H1 (cell line): ENCODE data around the gene SFN. TPM values are rescaled to one million over a fixed set of nuclear protein-coding genes. Genes with fewer than 3 reads are reported as not detected.

ENCODE experiments used
- CTCF ChIA-PET: fragments of 300-600 bp; sonication (Branson Sonifier 250); formaldehyde crosslinking; loops from one replicate; lab custom pipeline; 2021; ENCODE audit not compliant: partially characterized antibody; lab: Charles Lee
- POLR2A ChIA-PET: fragments of 300-600 bp; sonication (Branson Sonifier 250); formaldehyde crosslinking; loops from one replicate; lab custom pipeline; 2021; ENCODE audit warnings: inconsistent platforms; ENCODE audit not compliant: partially characterized antibody; lab: Charles Lee
- DNase-seq, 2 experiments: peaks; one replicate each; pipeline versions ENCODE4 v3.0.0 to v3.0.0-alpha.2; 2010 to 2022; ENCODE audit warnings: low spot score in 2 of 2, low read depth in 1 of 2, mixed read lengths in 1 of 2
- FAIRE-seq: peaks from 2 replicates; lab custom pipeline; 2011; peaks lifted over from hg19 to GRCh38; lab: Jason Lieb, UNC
- H2AFZ ChIP-seq: 2 replicates; pipeline ENCODE4 v1.8.1; 2012; ENCODE audit warnings: low read length, inconsistent platforms
- H2AK5ac ChIP-seq: 2 replicates; pipeline ENCODE4 v1.6.1; 2013; ENCODE audit warnings: low read depth, low read length
- H2BK120ac ChIP-seq: replicated peaks from 2 replicates; pipeline ENCODE3; 2013; ENCODE audit warnings: low read depth, low read length, inconsistent platforms
- H2BK12ac ChIP-seq: 2 replicates; pipeline ENCODE4 v1.6.1; 2013; ENCODE audit warnings: low read depth, low read length
- H2BK15ac ChIP-seq: 2 replicates; pipeline ENCODE4 v1.6.1; 2013; ENCODE audit warnings: low read length
- H2BK20ac ChIP-seq: 2 replicates; pipeline ENCODE4 v1.6.1; 2013; ENCODE audit warnings: low read length
- H2BK5ac ChIP-seq: 2 replicates; pipeline ENCODE4 v1.6.1; 2013; ENCODE audit warnings: low read depth, low read length
- H3K14ac ChIP-seq: 2 replicates; pipeline ENCODE4 v1.6.1; 2013; ENCODE audit warnings: inconsistent platforms; ENCODE audit not compliant: insufficient read length
- H3K18ac ChIP-seq: 2 replicates; pipeline ENCODE4 v1.6.1; 2013; ENCODE audit warnings: low read length; ENCODE audit errors: extremely low read depth
- H3K23ac ChIP-seq: 2 replicates; pipeline ENCODE4 v1.6.1; 2013; ENCODE audit warnings: inconsistent platforms; ENCODE audit not compliant: insufficient read length
- H3K23me2 ChIP-seq: 2 replicates; pipeline ENCODE4 v1.6.1; 2013; ENCODE audit warnings: low read depth, low read length
- H3K27ac ChIP-seq: 2 replicates; pipeline ENCODE4 v1.6.1; 2011; ENCODE audit warnings: low read depth, low read length, inconsistent platforms
- H3K27me3 ChIP-seq, 4 experiments: replicated peaks in 1 of 4; 1 replicate in 1 of 4; 2 replicates in 3 of 4; pipeline versions ENCODE4 v1.6.1 to v1.8.1; 2011 to 2013; ENCODE audit warnings: low read length in 3 of 4, mild to moderate bottlenecking in 3 of 4, inconsistent platforms in 2 of 4, mixed read lengths in 2 of 4, moderate library complexity in 1 of 4; ENCODE audit not compliant: control insufficient read depth in 3 of 4, insufficient read depth in 3 of 4; ENCODE audit errors: extremely low read depth in 1 of 4
- H3K36me3 ChIP-seq, 4 experiments: 2 replicates each; pipeline versions ENCODE4 v1.6.1 to v1.8.1; 2011 to 2013; ENCODE audit warnings: mild to moderate bottlenecking in 4 of 4, low read length in 3 of 4, moderate library complexity in 2 of 4, control low read depth in 1 of 4, inconsistent platforms in 1 of 4; ENCODE audit not compliant: insufficient read depth in 4 of 4, control insufficient read depth in 2 of 4
- H3K4ac ChIP-seq: replicated peaks from 2 replicates; pipeline ENCODE3; 2013; ENCODE audit warnings: low read length, low read depth, mixed read lengths, inconsistent platforms; ENCODE audit not compliant: insufficient read length
- H3K4me1 ChIP-seq, 4 experiments: replicated peaks in 1 of 4; 1 replicate in 1 of 4; 2 replicates in 3 of 4; pipeline versions ENCODE4 v1.6.1 to v1.8.1; 2011 to 2013; ENCODE audit warnings: low read length in 3 of 4, inconsistent platforms in 2 of 4, mixed read lengths in 1 of 4; ENCODE audit not compliant: insufficient read depth in 4 of 4, control insufficient read depth in 3 of 4
- H3K4me2 ChIP-seq, 2 experiments: 2 replicates each; pipeline versions ENCODE4 v1.6.1 to v1.8.1; 2011 to 2013; ENCODE audit warnings: low read depth in 2 of 2, low read length in 2 of 2, control low read depth in 1 of 2, inconsistent platforms in 1 of 2, mild to moderate bottlenecking in 1 of 2; ENCODE audit not compliant: insufficient read depth in 1 of 2
- H3K4me3 ChIP-seq, 4 experiments: fragments of 200-600, 300-600 bp in 1 of 4; sonication (generic), shearing (Covaris generic), sonication (Bioruptor Twin) in 1 of 4; 2 replicates each; pipeline versions ENCODE4 v1.5.1 to v1.8.1; 2011 to 2016; ENCODE audit warnings: low read length in 4 of 4, low read depth in 3 of 4, control low read depth in 2 of 4, inconsistent platforms in 2 of 4, mild to moderate bottlenecking in 2 of 4, mixed read lengths in 1 of 4, moderate library complexity in 1 of 4; ENCODE audit not compliant: insufficient read depth in 2 of 4; ENCODE audit errors: extremely low read depth in 1 of 4
- H3K56ac ChIP-seq: replicated peaks from 2 replicates; pipeline ENCODE3; 2013; ENCODE audit warnings: low read depth, mild to moderate bottlenecking, mixed read lengths, low read length, inconsistent platforms; ENCODE audit not compliant: insufficient read length
- H3K79me1 ChIP-seq: 2 replicates; pipeline ENCODE4 v1.6.1; 2013; ENCODE audit warnings: low read depth, low read length, control low read depth
- H3K79me2 ChIP-seq, 2 experiments: 2 replicates each; pipeline versions ENCODE4 v1.6.1 to v1.8.1; 2012 to 2013; ENCODE audit warnings: low read length in 2 of 2, mild to moderate bottlenecking in 2 of 2, inconsistent platforms in 1 of 2; ENCODE audit not compliant: insufficient read depth in 2 of 2, control insufficient read depth in 1 of 2
- H3K9ac ChIP-seq, 4 experiments: replicated peaks in 1 of 4; 1 replicate in 1 of 4; 2 replicates in 3 of 4; pipeline versions ENCODE4 v1.6.1 to v1.8.1; 2011 to 2013; ENCODE audit warnings: low read depth in 3 of 4, low read length in 3 of 4, control low read depth in 2 of 4, mild to moderate bottlenecking in 2 of 4, moderate library complexity in 2 of 4, inconsistent platforms in 1 of 4; ENCODE audit errors: extremely low read depth in 1 of 4
- H3K9me3 ChIP-seq, 2 experiments: 2 replicates each; pipeline versions ENCODE4 v1.6.1 to v1.8.1; 2012 to 2013; ENCODE audit warnings: mild to moderate bottlenecking in 2 of 2, moderate library complexity in 2 of 2, control low read depth in 1 of 2, inconsistent platforms in 1 of 2, low read depth in 1 of 2, low read length in 1 of 2, mixed read lengths in 1 of 2; ENCODE audit not compliant: insufficient read depth in 2 of 2
- H4K20me1 ChIP-seq, 2 experiments: replicated peaks in 1 of 2; 2 replicates each; pipeline versions ENCODE3 to v1.8.1; 2011 to 2013; ENCODE audit warnings: inconsistent platforms in 2 of 2, low read length in 2 of 2, mild to moderate bottlenecking in 1 of 2; ENCODE audit not compliant: insufficient read depth in 2 of 2, control insufficient read depth in 1 of 2
- H4K5ac ChIP-seq: 2 replicates; pipeline ENCODE4 v1.6.1; 2013; ENCODE audit warnings: low read length, low read depth, mixed read lengths, inconsistent platforms; ENCODE audit not compliant: insufficient read length
- H4K8ac ChIP-seq: 2 replicates; pipeline ENCODE4 v1.8.0; 2013; ENCODE audit warnings: mild to moderate bottlenecking, moderate library complexity, low read length, inconsistent platforms; ENCODE audit not compliant: insufficient read depth; ENCODE audit errors: extremely low read depth
- H4K91ac ChIP-seq: replicated peaks from 2 replicates; pipeline ENCODE3; 2013; ENCODE audit warnings: low read length, mixed read lengths, inconsistent platforms; ENCODE audit not compliant: insufficient read length
- BACH1 ChIP-seq: IDR thresholded peaks from 2 replicates; pipeline ENCODE4 v1.6.1; 2012; ENCODE audit warnings: low read length, improper control_type of control experiment
- GTF2F1 ChIP-seq: IDR thresholded peaks from 2 replicates; pipeline ENCODE4 v1.6.1; 2012; ENCODE audit warnings: low read depth, low read length, improper control_type of control experiment, borderline replicate concordance
- KDM1A ChIP-seq: fragments of 200-600, 300-600 bp; sonication (generic); IDR thresholded peaks from 2 replicates; pipeline ENCODE4 v1.7.1; 2016; ENCODE audit warnings: mild to moderate bottlenecking, low read length, borderline replicate concordance
- POU5F1 ChIP-seq: IDR thresholded peaks from 2 replicates; pipeline ENCODE4 v1.6.1; 2011; ENCODE audit warnings: low read depth, mild to moderate bottlenecking, low read length, moderate library complexity
- RBBP5 ChIP-seq: IDR thresholded peaks from 2 replicates; pipeline ENCODE4 v1.7.1; 2012; ENCODE audit warnings: low read depth, mild to moderate bottlenecking, inconsistent platforms, low read length, moderate library complexity, borderline replicate concordance
- SIX5 ChIP-seq: IDR thresholded peaks from 2 replicates; pipeline ENCODE4 v1.6.1; 2011; ENCODE audit warnings: mild to moderate bottlenecking, low read depth, low read length
- SUZ12 ChIP-seq: fragments of 200-600 bp; sonication (generic); IDR thresholded peaks from 2 replicates; pipeline ENCODE4 v1.6.1; 2012; ENCODE audit warnings: mild to moderate bottlenecking, inconsistent platforms, low read length, moderate library complexity, mixed read lengths
- ZNF274 ChIP-seq: IDR thresholded peaks from 2 replicates; pipeline ENCODE4 v1.7.0; 2012; ENCODE audit warnings: low read length, borderline replicate concordance; ENCODE audit errors: extremely low read depth
- WGBS, 2 experiments: shearing (Covaris generic) in 1 of 2; methylation state at CpG; one replicate each; pipeline versions ENCODE4 v1.1.6 to v1.1.7; 2013 to 2015; ENCODE audit warnings: low lambda C conversion rate in 2 of 2, mixed read lengths in 2 of 2, inconsistent platforms in 1 of 2, low coverage in 1 of 2, missing lambda C conversion rate in 1 of 2; ENCODE audit not compliant: insufficient replicate concordance in 2 of 2, insufficient coverage in 1 of 2, insufficient read length in 1 of 2; ENCODE audit errors: extremely low coverage in 1 of 2, missing lambda C conversion rate in 1 of 2; 5-methylcytosine and 5-hydroxymethylcytosine counted together
- polyA plus RNA-seq, 7 experiments: library from polyadenylated mRNA; depleted of rRNA in 3 of 7; stranded (reverse) in 5 of 7; unstranded in 2 of 7; fragments of >200 nt in 5 of 7; fragments of 200-250 nt in 2 of 7; gene quantifications; 1 replicate in 5 of 7; 2 replicates in 1 of 7; 4 replicates in 1 of 7; pipeline versions ENCODE4 v1.2.1 to v1.2.3, GENCODE V29; 2011 to 2013; ENCODE audit warnings: missing spikeins in 2 of 7, mixed read lengths in 2 of 7
- total RNA-seq: library from RNA; stranded (reverse); fragmentation: NEBNext Ultra II Directional; extraction: Animal tissue kit (Norgen Biotek cat#: 25700); gene quantifications from 2 replicates; pipeline ENCODE4 v1.2.1, GENCODE V29; 2021

The SFN gene
- total and polyA plus RNA-seq, 2 of the 8 experiments (the other 6 are each of a cell fraction or from before 2014, with no cell fraction given): 3.3 to 3.9 TPM

DNA sequence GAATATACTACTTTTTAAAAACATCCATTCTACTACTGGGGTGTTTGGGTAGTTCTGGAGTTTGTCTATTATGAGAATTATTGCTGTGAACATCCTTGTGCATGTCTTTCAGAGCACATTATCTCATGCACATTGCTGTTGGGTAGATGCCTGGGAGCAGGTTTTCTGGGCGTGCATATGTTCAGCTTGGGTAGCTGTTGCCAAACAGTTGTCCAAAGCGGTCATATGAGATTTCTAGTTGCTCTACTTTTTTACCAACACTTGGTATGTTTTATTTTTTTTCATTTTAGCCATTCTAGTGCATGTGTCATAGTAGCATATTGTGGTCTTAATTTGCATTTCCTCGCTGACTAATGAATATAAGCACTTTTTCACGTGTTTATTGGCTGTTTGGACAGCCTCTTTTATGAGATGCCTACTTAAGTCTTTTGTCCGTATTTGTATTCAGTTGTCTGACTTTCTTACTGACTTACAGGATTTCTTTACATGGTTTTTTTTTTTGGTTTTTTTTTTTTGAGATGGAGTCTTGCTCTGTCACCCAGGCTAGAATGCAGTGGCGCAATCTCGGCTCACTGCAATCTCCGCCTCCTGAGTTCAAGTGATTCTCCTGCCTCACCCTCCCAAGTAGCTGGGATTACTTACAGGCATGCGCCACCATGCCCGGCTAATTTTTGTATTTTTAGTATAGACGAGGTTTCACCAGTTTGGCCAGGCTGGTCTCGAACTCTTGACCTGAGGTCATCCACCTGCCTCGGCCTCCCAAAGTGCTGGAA is 18.3 kb upstream of the SFN start:
- no peak overlapping the region for H3K4ac ChIP-seq
- H2BK120ac ChIP-seq: no peak overlapping the region
- ChIA-PET POLR2A (no interaction called here), CTCF (interaction anchor here (0.6 to 1.4 kb wide), 4 partner anchors 14 to 33 kb away, joined by 3 to 4 read pairs (median 4); no protein-coding TSS in a partner anchor)
- 93% methylated on average over 11 of the region's 13 CpGs; no CpG with 5 or more reads in 1 of the 2 experiments for WGBS, 2 experiments
- H3K27ac ChIP-seq: no peak overlapping the region
- peaks cover 0 to 1% of the 10 kb centered on the region in 2 experiments for H4K20me1 ChIP-seq
- no peaks in the 10 kb centered on the region for H3K27me3 ChIP-seq
- no peak overlapping the region for H4K5ac ChIP-seq
- no peak overlapping the region for H2BK15ac ChIP-seq
- H3K23ac ChIP-seq: no peak overlapping the region
- H4K8ac ChIP-seq: no peak overlapping the region
- H3K56ac ChIP-seq: no peak overlapping the region
- H2AK5ac ChIP-seq: no peak overlapping the region
- H2BK20ac ChIP-seq: no peak overlapping the region
- no peaks in the 10 kb centered on the region for H3K9me3 ChIP-seq
- H3K4me2 ChIP-seq: no peak overlapping the region
- FAIRE-seq (no peak), DNase-seq (no peak)
- no peak overlapping the region for H2AFZ ChIP-seq
- no peaks in the 10 kb centered on the region for H3K23me2 ChIP-seq
- H3K79me1 ChIP-seq: no peaks in the 10 kb centered on the region
- no peak overlapping the region for H3K18ac ChIP-seq
- peaks cover 0 to 9% (median 6%) of the 10 kb centered on the region in 4 experiments; a peak in 6 of 8 replicates for H3K36me3 ChIP-seq
- H2BK12ac ChIP-seq: no peak overlapping the region
- H3K9ac ChIP-seq: no peak overlapping the region
- H3K4me1 ChIP-seq: no peaks in the 10 kb centered on the region
- no peaks in the 10 kb centered on the region for H3K79me2 ChIP-seq
- H4K91ac ChIP-seq: no peak overlapping the region
- no peak overlapping the region for H2BK5ac ChIP-seq
- no peak overlapping the region for H3K14ac ChIP-seq
- H3K4me3 ChIP-seq: no peak overlapping the region
- TF ChIP-seq BACH1 (no peak), POU5F1 (no peak), RBBP5 (no peak), ZNF274 (no peak), GTF2F1 (no peak), SUZ12 (no peak), SIX5 (no peak), KDM1A (no peak)
